Astrocyte (in vitro differentiated cells and primary cell): ENCODE measurements around the gene C1orf53. TPM values are rescaled to one million over a fixed set of nuclear protein-coding genes. Genes with fewer than 3 reads are reported as not detected.
"Not testable (repeated sequence)": the region's sequence is repeated elsewhere in the genome, so short reads cannot be mapped to it uniquely, and the experiment has no call there.

ENCODE experiments used
- DNase-seq: peaks from one replicate; pipeline ENCODE4 v3.0.0-alpha.2; 2010; ENCODE audit warnings: low read depth
- FAIRE-seq: peaks from 2 replicates; lab custom pipeline; 2011; peaks lifted over from hg19 to GRCh38; lab: Jason Lieb, UNC
- H2AFZ ChIP-seq: 2 replicates; pipeline ENCODE4 v1.6.0; 2012; ENCODE audit warnings: low read depth, low read length, inconsistent platforms
- H3K27ac ChIP-seq: 2 replicates; pipeline ENCODE4 v1.5.1; 2011; ENCODE audit warnings: low read depth, low read length, inconsistent platforms
- H3K27me3 ChIP-seq: 2 replicates; pipeline ENCODE4 v1.6.0; 2011; ENCODE audit warnings: low read length, inconsistent platforms; ENCODE audit not compliant: insufficient read depth
- H3K36me3 ChIP-seq: 2 replicates; pipeline ENCODE4 v1.5.1; 2011; ENCODE audit warnings: low read length, inconsistent platforms; ENCODE audit not compliant: insufficient read depth
- H3K4me1 ChIP-seq: 2 replicates; pipeline ENCODE4 v1.5.1; 2011; ENCODE audit warnings: low read length, inconsistent platforms; ENCODE audit not compliant: insufficient read depth
- H3K4me2 ChIP-seq: 2 replicates; pipeline ENCODE4 v1.6.0; 2012; ENCODE audit warnings: low read length, inconsistent platforms
- H3K4me3 ChIP-seq: 2 replicates; pipeline ENCODE4 v1.5.1; 2011; ENCODE audit warnings: low read depth, mild to moderate bottlenecking, low read length, inconsistent platforms; ENCODE audit not compliant: insufficient read depth
- H3K79me2 ChIP-seq: 2 replicates; pipeline ENCODE4 v1.6.0; 2012; ENCODE audit warnings: mild to moderate bottlenecking, low read length, inconsistent platforms; ENCODE audit not compliant: insufficient read depth
- H3K9ac ChIP-seq: 2 replicates; pipeline ENCODE4 v1.6.0; 2012; ENCODE audit warnings: mild to moderate bottlenecking, low read length, inconsistent platforms
- H3K9me3 ChIP-seq: 2 replicates; pipeline ENCODE4 v1.5.1; 2012; ENCODE audit warnings: low read depth, mild to moderate bottlenecking, low read length, inconsistent platforms; ENCODE audit not compliant: insufficient read depth
- H4K20me1 ChIP-seq: 2 replicates; pipeline ENCODE4 v1.6.0; 2012; ENCODE audit warnings: low read length, inconsistent platforms; ENCODE audit not compliant: insufficient read depth
- H3K27ac Mint-ChIP-seq: one replicate; pipeline ENCODE4 v1.8.0; 2021; ENCODE audit warnings: mild to moderate bottlenecking, mixed read lengths; ENCODE audit not compliant: unreplicated experiment
- H3K27me3 Mint-ChIP-seq: one replicate; pipeline ENCODE4 v1.8.0; 2021; ENCODE audit warnings: low read depth, mixed read lengths; ENCODE audit not compliant: unreplicated experiment
- H3K36me3 Mint-ChIP-seq: one replicate; pipeline ENCODE4 v1.8.0; 2021; ENCODE audit warnings: low read depth, mixed read lengths; ENCODE audit not compliant: unreplicated experiment
- H3K4me1 Mint-ChIP-seq: one replicate; pipeline ENCODE4 v1.8.0; 2021; ENCODE audit warnings: low read depth, mixed read lengths; ENCODE audit not compliant: unreplicated experiment
- H3K4me3 Mint-ChIP-seq: one replicate; pipeline ENCODE4 v1.8.0; 2021; ENCODE audit warnings: mild to moderate bottlenecking, moderate library complexity, mixed read lengths; ENCODE audit not compliant: unreplicated experiment
- H3K9me3 Mint-ChIP-seq: one replicate; pipeline ENCODE4 v1.8.0; 2021; ENCODE audit warnings: mild to moderate bottlenecking, mixed read lengths; ENCODE audit not compliant: unreplicated experiment
- EZH2 ChIP-seq: IDR thresholded peaks from 2 replicates; pipeline ENCODE4 v1.6.1; 2012; ENCODE audit warnings: mild to moderate bottlenecking, low read length, inconsistent platforms; ENCODE audit not compliant: insufficient read depth
- total RNA-seq: library from RNA; stranded (reverse); gene quantifications from 2 replicates; pipeline ENCODE4 v1.2.1, GENCODE V29; 2021
- TF ChIP-seq, protein P1 (sequence below): IDR thresholded peaks from 2 replicates; pipeline ENCODE4 v1.5.1; 2011; ENCODE audit warnings: low read depth, mild to moderate bottlenecking, inconsistent platforms, low read length, moderate library complexity; ENCODE audit not compliant: insufficient read depth

Gene C1orf53
- total RNA-seq, 1 donor from 2014 or later, result 7.9 TPM

DNA sequence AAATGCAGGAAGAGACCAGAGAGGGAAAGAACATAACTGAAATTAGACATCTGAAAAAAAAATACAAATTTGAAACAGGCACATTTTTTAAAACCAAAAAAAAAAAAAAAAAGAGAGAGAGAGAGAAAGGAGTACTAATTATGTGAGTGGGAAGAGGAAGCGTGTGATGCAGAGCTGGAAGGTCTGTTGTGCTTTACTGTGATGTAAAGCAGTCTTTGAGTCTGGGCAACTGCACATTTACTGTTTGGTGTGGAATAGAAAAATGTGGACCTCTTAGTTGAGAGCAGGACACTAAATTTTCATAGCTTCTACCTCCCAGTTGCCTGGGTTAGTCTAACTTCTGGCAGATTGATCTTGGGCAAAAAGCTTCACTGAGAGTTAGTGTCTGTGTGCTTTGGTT lies 31.2 kb downstream of the C1orf53 start:
- H2AFZ ChIP-seq, result no peak overlapping the region
- no peak overlapping the region for H3K9ac ChIP-seq
- DNase-seq (no peak), FAIRE-seq (no peak)
- no peaks in the 10 kb centered on the region for H3K79me2 ChIP-seq
- H4K20me1 ChIP-seq, result no peaks in the 10 kb centered on the region
- H3K27me3 ChIP-seq, result peaks cover 2% of the 10 kb centered on the region
- Mint-ChIP-seq H3K4me3 (no peak overlapping the region), H3K27ac (no peak overlapping the region), H3K4me1 (no peaks in the 10 kb centered on the region), H3K9me3 (no peaks in the 10 kb centered on the region), H3K27me3 (no peaks in the 10 kb centered on the region), H3K36me3 (no peaks in the 10 kb centered on the region)
- H3K9me3 ChIP-seq, result no peaks in the 10 kb centered on the region
- no peak overlapping the region for H3K27ac ChIP-seq
- no peaks in the 10 kb centered on the region for H3K36me3 ChIP-seq
- H3K4me2 ChIP-seq, result no peak overlapping the region
- H3K4me3 ChIP-seq, result no peak overlapping the region
- H3K4me1 ChIP-seq, result no peaks in the 10 kb centered on the region
- TF ChIP-seq, protein P1, sequence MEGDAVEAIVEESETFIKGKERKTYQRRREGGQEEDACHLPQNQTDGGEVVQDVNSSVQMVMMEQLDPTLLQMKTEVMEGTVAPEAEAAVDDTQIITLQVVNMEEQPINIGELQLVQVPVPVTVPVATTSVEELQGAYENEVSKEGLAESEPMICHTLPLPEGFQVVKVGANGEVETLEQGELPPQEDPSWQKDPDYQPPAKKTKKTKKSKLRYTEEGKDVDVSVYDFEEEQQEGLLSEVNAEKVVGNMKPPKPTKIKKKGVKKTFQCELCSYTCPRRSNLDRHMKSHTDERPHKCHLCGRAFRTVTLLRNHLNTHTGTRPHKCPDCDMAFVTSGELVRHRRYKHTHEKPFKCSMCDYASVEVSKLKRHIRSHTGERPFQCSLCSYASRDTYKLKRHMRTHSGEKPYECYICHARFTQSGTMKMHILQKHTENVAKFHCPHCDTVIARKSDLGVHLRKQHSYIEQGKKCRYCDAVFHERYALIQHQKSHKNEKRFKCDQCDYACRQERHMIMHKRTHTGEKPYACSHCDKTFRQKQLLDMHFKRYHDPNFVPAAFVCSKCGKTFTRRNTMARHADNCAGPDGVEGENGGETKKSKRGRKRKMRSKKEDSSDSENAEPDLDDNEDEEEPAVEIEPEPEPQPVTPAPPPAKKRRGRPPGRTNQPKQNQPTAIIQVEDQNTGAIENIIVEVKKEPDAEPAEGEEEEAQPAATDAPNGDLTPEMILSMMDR, result no peak

DNA sequence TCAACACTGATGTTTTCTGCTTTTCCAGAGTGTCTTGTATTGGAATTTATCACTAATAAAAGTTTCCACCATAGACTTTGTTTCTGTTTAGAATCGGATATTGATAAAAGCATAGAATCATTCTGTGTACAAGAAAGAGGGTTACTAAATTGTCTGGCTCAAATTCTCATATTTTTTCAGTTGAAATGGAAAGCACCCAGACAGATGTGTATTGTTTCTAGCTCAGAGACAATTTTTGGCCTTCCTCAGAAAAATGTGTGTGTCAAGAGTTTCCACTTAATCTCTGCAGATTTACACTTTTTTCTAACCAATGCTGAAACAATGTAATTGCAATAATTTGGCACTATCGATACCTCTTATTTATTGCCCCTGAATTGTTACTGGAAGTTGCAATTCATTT lies 35.0 kb downstream of the C1orf53 start:
- H3K4me1 Mint-ChIP-seq, result peaks cover 3% of the 10 kb centered on the region
- Histone ChIP-seq H3K27ac (no peak overlapping the region), H3K9me3 (no peaks in the 10 kb centered on the region), H3K27me3 (no peaks in the 10 kb centered on the region), H3K4me1 (no peaks in the 10 kb centered on the region), H3K9ac (no peak overlapping the region), H3K36me3 (no peaks in the 10 kb centered on the region), H3K4me2 (no peak overlapping the region), H2AFZ (no peak overlapping the region), H3K4me3 (no peak overlapping the region), H4K20me1 (no peaks in the 10 kb centered on the region), H3K79me2 (no peaks in the 10 kb centered on the region)
- no peak overlapping the region for H3K27ac Mint-ChIP-seq
- FAIRE-seq, result no peak
- no peaks in the 10 kb centered on the region for H3K9me3 Mint-ChIP-seq
- DNase-seq, result no peak
- TF ChIP-seq, protein P1, result no peak
- no peak for TF ChIP-seq EZH2
- no peak overlapping the region for H3K4me3 Mint-ChIP-seq
- no peaks in the 10 kb centered on the region for H3K27me3 Mint-ChIP-seq
- no peaks in the 10 kb centered on the region for H3K36me3 Mint-ChIP-seq

DNA sequence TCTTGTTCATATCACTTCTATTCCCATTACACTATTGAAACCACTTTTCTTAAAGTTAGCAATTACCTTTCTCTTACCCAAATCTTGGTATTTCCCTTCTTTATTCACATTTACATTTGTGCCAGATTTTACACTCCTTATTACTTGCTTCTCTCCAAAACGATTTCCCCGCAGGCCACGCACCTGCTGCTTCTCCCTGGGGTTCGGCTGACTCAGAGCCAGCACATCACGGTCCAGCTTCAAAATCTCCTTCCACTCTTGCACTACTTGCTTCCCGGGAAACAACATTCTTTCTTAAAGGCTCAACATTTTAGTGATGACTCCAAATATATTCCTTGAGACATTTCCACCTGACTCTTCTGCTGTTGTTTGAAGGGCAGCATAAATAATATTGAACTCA lies 35.5 kb downstream of the C1orf53 start:
- H3K9me3 Mint-ChIP-seq, result no peaks in the 10 kb centered on the region
- H3K27me3 ChIP-seq, result no peaks in the 10 kb centered on the region
- no peaks in the 10 kb centered on the region for H3K79me2 ChIP-seq
- H3K4me3 ChIP-seq, result no peak overlapping the region
- no peaks in the 10 kb centered on the region for H3K9me3 ChIP-seq
- H3K4me1 ChIP-seq, result no peaks in the 10 kb centered on the region
- H3K27ac ChIP-seq, result no peak overlapping the region
- FAIRE-seq (no peak), DNase-seq (no peak)
- no peaks in the 10 kb centered on the region for H3K36me3 ChIP-seq
- peaks cover 3% of the 10 kb centered on the region for H3K4me1 Mint-ChIP-seq
- no peak overlapping the region for H3K9ac ChIP-seq
- no peak overlapping the region for H3K4me2 ChIP-seq
- H3K27ac Mint-ChIP-seq, result peak overlapping the region; percentile 1
- TF ChIP-seq EZH2, result no peak
- TF ChIP-seq, protein P1, result no peak
- H3K4me3 Mint-ChIP-seq, result no peak overlapping the region
- no peaks in the 10 kb centered on the region for H4K20me1 ChIP-seq
- H3K36me3 Mint-ChIP-seq, result no peaks in the 10 kb centered on the region
- H2AFZ ChIP-seq, result no peak overlapping the region
- no peaks in the 10 kb centered on the region for H3K27me3 Mint-ChIP-seq

DNA sequence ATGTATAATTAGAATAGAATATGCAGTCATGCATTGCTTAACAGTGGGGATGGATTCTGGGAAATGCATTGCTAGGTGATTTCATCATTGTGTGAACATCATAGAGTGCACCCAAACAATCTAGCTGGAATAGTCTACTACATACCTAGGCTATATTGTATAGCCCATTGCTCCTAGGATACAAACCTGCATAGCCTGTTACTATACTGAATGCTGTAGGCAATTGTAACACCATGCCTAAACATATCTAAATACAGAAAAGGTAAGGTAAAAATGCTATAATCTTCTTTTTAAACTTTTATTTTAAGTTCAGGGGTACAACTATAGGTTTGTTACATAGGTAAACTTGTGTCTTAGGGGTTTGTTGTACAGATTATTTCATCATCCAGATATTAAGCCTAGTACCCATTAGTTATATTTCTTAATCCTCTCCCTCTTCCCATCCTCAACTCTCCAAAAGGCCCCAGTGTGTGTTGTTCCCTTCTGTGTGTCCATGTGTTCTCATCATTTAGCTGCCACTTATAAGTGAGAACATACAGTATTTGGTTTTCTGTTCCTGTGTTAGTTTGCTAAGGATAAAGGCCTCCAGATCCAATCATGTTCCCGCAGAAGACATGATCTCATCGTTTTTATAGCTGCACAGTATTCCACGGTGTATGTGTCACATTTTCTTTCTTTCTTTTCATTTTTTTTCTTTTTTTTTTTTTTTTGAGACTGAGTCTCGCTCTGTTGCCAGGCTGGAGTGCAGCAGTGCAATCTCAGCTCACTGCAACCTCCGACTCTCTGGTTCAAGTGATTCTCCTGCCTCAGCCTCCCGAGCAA lies 36.9 kb downstream of the C1orf53 start:
- FAIRE-seq, H3K36me3 Mint-ChIP-seq, H3K9me3 ChIP-seq, H3K4me3 Mint-ChIP-seq, H3K27ac ChIP-seq, H3K27me3 Mint-ChIP-seq, H3K4me1 Mint-ChIP-seq, H3K4me1 ChIP-seq, H4K20me1 ChIP-seq, H3K36me3 ChIP-seq, H3K4me2 ChIP-seq, H3K9ac ChIP-seq, H3K79me2 ChIP-seq, H3K9me3 Mint-ChIP-seq, H3K4me3 ChIP-seq, H3K27me3 ChIP-seq, H2AFZ ChIP-seq: not testable (repeated sequence)
- DNase-seq, result peak; percentile 48
- H3K27ac Mint-ChIP-seq, result peak overlapping the region; percentile 90
